Lung (tissue), 12 donors: Measurements from ENCODE around the gene NKD2. TPM values are rescaled to one million over a fixed set of nuclear protein-coding genes. Genes with fewer than 3 reads are reported as not detected.
"Not testable (repeated sequence)": the region's sequence is repeated elsewhere in the genome, so short reads cannot be mapped to it uniquely, and the experiment has no call there.

Experiments
- ATAC-seq: fragments of 200-7000 bp; cut with Tn5 transposase; one replicate; pipeline ENCODE4 v1.9.1; 2020; ENCODE audit warnings: moderate number of reproducible peaks; ENCODE audit not compliant: insufficient read depth, low FRiP score
- DNase-seq, 3 donors: peaks; one replicate each; pipeline ENCODE4 v3.0.0-alpha.2; 2013 to 2017
- H3K27ac ChIP-seq, 2 donors: one replicate each; pipeline ENCODE4 v1.5.1; 2013; ENCODE audit warnings: mild to moderate bottlenecking in 2 of 2, moderate library complexity in 2 of 2, control low read depth in 1 of 2, inconsistent platforms in 1 of 2, low read depth in 1 of 2, low read length in 1 of 2
- H3K27me3 ChIP-seq, 3 donors: one replicate each; pipeline ENCODE4 v1.5.1; 2013; ENCODE audit warnings: low read length in 2 of 3; ENCODE audit not compliant: control insufficient read depth in 3 of 3, insufficient read depth in 3 of 3
- H3K36me3 ChIP-seq, 4 donors: one replicate each; pipeline ENCODE4 v1.5.1; 2013; ENCODE audit warnings: low read length in 4 of 4, mild to moderate bottlenecking in 1 of 4, moderate library complexity in 1 of 4; ENCODE audit not compliant: control insufficient read depth in 4 of 4, insufficient read depth in 4 of 4
- H3K4me1 ChIP-seq, 5 donors: one replicate each; pipeline ENCODE4 v1.5.1; 2013; ENCODE audit warnings: low read length in 5 of 5, mild to moderate bottlenecking in 2 of 5, moderate library complexity in 1 of 5; ENCODE audit not compliant: control insufficient read depth in 5 of 5, insufficient read depth in 5 of 5
- H3K4me3 ChIP-seq: one replicate; pipeline ENCODE4 v1.5.1; 2013; ENCODE audit warnings: mild to moderate bottlenecking, control low read depth, moderate library complexity
- H3K9ac ChIP-seq, 2 donors: one replicate each; pipeline ENCODE4 v1.5.1; 2013; ENCODE audit warnings: low read length in 2 of 2, control low read depth in 1 of 2; ENCODE audit not compliant: insufficient read depth in 1 of 2
- H3K9me3 ChIP-seq, 4 donors: one replicate each; pipeline ENCODE4 v1.5.1; 2013; ENCODE audit warnings: low read length in 3 of 4, mild to moderate bottlenecking in 1 of 4, moderate library complexity in 1 of 4; ENCODE audit not compliant: control insufficient read depth in 4 of 4, insufficient read depth in 3 of 4
- WGBS, 2 donors: extraction: QIAGEN DNeasy Blood & Tissue Kit; methylation state at CpG; one replicate each; pipeline ENCODE4 v1.1.7; 2013; 5-methylcytosine and 5-hydroxymethylcytosine counted together
- polyA plus RNA-seq, 2 donors: library from polyadenylated mRNA; stranded (reverse); fragments of 200-250 nt; gene quantifications; one replicate each; pipeline ENCODE4 v1.2.1, GENCODE V29; 2013
- total RNA-seq, 2 donors: library from RNA; depleted of rRNA in 1 of 2; stranded (reverse); fragments of >200 nt in 1 of 2; gene quantifications; one replicate each; pipeline ENCODE4 v1.2.1, GENCODE V29; 2014 to 2021
- TF ChIP-seq, protein P1 (sequence below): IDR thresholded peaks from 2 replicates; pipeline ENCODE4 v1.5.1; 2012; ENCODE audit warnings: mild to moderate bottlenecking; ENCODE audit errors: control extremely low read depth, extremely low read depth
- donor health status: control.
- donor health status: control.
- donor health status: Bipolar disorder and iron deficiency.
- donor health status: healthy.
- donor health status: DM: yes; HTN: yes; CAD: no.

NKD2 gene
- total and polyA plus RNA-seq, 4 donors, result 9.9 to 88.0 (median 48.4) TPM

DNA sequence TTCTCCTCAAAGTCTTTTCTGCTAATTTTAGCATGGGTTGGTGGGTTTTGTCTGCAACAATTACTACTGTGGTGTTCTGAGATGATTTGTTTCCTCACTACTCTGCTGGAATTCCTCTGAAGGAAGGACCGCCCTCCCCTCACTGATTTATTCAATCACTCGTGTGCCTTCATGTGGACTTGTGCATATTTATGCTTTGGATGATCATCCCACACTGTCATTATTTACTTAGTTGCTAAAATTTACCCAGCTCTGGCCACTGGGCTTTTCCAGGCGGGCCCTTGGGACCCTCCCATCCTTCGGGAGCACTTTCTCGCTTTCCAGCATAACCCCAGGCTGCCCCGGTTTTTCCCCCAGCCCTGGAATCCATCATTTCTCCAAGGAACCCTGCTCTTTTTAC lies 41.7 kb upstream of the NKD2 start:
- no peak overlapping the region for H3K27ac ChIP-seq
- peaks cover 0 to 3% (median 0%) of the 10 kb centered on the region in 3 donors for H3K27me3 ChIP-seq
- TF ChIP-seq, protein P1, sequence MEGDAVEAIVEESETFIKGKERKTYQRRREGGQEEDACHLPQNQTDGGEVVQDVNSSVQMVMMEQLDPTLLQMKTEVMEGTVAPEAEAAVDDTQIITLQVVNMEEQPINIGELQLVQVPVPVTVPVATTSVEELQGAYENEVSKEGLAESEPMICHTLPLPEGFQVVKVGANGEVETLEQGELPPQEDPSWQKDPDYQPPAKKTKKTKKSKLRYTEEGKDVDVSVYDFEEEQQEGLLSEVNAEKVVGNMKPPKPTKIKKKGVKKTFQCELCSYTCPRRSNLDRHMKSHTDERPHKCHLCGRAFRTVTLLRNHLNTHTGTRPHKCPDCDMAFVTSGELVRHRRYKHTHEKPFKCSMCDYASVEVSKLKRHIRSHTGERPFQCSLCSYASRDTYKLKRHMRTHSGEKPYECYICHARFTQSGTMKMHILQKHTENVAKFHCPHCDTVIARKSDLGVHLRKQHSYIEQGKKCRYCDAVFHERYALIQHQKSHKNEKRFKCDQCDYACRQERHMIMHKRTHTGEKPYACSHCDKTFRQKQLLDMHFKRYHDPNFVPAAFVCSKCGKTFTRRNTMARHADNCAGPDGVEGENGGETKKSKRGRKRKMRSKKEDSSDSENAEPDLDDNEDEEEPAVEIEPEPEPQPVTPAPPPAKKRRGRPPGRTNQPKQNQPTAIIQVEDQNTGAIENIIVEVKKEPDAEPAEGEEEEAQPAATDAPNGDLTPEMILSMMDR, result no peak
- H3K4me1 ChIP-seq, result peaks cover 0 to 50% (median 32%) of the 10 kb centered on the region in 5 donors
- WGBS, 2 donors, result 83 to 85% methylated on average over 6 of the region's 6 CpGs
- no peaks in the 10 kb centered on the region for H3K36me3 ChIP-seq
- no peak for ATAC-seq
- no peak for DNase-seq
- H3K9ac ChIP-seq, result no peak overlapping the region
- no peak overlapping the region for H3K4me3 ChIP-seq
- peaks cover 0 to 2% (median 0%) of the 10 kb centered on the region in 4 donors for H3K9me3 ChIP-seq

- H3K9me3 ChIP-seq, result peaks cover 0 to 2% (median 0%) of the 10 kb centered on the region in 4 donors
- DNase-seq (peak; percentile 24 to 73 (median 47)), ATAC-seq (no peak)
- H3K27me3 ChIP-seq, result peaks cover 0 to 3% (median 0%) of the 10 kb centered on the region in 3 donors
- 67 to 72% methylated on average over 6 of the region's 6 CpGs for WGBS, 2 donors
- H3K4me3 ChIP-seq, result no peak overlapping the region
- H3K36me3 ChIP-seq, result no peaks in the 10 kb centered on the region
- peak overlapping the region in 1 of 2 donors; percentile 26 for H3K9ac ChIP-seq
- H3K4me1 ChIP-seq, result peaks cover 0 to 39% (median 28%) of the 10 kb centered on the region in 5 donors
- H3K27ac ChIP-seq, result peak overlapping the region in 1 of 2 donors; percentile 37
- TF ChIP-seq, protein P1, result no peak
These were observed 39.7 kb upstream of the NKD2 start for GRCh38 chr5:968881-969280.

GRCh38 chr5:969408-969839 lies 39.2 kb upstream of the NKD2 start:
- DNase-seq (peak; percentile 24 to 62 (median 49)), ATAC-seq (no peak)
- Histone ChIP-seq H3K36me3 (no peaks in the 10 kb centered on the region), H3K4me3 (no peak overlapping the region), H3K9me3 (peaks cover 0 to 2% (median 0%) of the 10 kb centered on the region in 4 donors), H3K27me3 (peaks cover 0 to 3% (median 0%) of the 10 kb centered on the region in 3 donors), H3K4me1 (peaks cover 0 to 33% (median 26%) of the 10 kb centered on the region in 5 donors), H3K9ac (peak overlapping the region in 1 of 2 donors; percentile 26), H3K27ac (no peak overlapping the region)
- WGBS, 2 donors, result 65 to 68% methylated on average over 14 of the region's 14 CpGs
- TF ChIP-seq, protein P1, result no peak

DNA sequence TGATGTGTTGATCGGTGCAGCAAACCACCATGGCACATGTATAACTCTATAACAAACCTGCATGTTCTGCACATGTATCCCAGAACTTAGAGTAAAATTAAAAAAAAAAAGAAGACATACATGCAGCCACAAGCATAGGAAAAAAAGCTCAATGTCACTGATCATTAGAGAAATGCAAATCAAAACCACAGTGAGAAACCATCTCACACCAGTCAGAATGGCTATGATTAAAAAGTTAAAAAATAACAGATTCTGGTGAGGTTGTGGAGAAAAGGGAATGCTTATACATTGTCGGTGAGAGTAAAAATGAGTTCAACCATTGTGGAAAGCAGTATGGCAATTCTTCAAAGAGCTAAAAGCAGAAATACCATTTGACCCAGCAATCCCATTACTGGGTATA lies 36.0 kb upstream of the NKD2 start:
- WGBS, 2 donors, result 92 to 94% methylated on average over 2 of the region's 2 CpGs
- not testable (repeated sequence) for H3K9me3 ChIP-seq, ATAC-seq, H3K27me3 ChIP-seq, H3K4me3 ChIP-seq, H3K9ac ChIP-seq, H3K36me3 ChIP-seq, H3K27ac ChIP-seq, DNase-seq
- peaks cover 0 to 22% (median 14%) of the 10 kb centered on the region in 5 donors for H3K4me1 ChIP-seq
